Stimulated activated CD4-positive, alpha-beta T cell treated with anti-CD3 and anti-CD28 coated beads, Interleukin-12 subunit alpha, Interleukin-12 subunit beta, amount 100 ng/mL, for 4 hours (primary cell): ENCODE data around the gene EPHA10.

ENCODE experiments used
- DNase-seq: peaks from one replicate; pipeline ENCODE4 v3.0.0-alpha.2; 2020

EPHA10 gene

DNA sequence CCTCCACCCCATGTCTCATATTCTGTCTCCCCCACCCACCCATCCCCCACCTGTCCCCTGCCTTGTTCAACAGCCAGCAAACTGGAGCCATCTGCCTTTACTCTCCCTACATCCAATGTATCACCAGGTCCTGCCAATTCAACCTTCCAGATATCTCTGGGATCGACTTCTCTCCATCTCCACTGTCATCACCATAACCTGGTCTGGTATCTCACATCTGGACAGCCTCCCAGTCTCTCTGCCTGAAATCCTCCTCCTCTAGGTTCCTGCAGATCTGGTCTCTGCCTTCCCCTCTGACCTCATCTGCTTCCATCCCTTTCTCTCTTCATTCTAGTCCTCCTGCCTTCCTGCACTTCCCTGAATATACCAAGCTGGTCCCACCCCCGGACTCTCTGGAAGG, 94.8 kb downstream of the EPHA10 start:
- DNase-seq: no peak

DNA sequence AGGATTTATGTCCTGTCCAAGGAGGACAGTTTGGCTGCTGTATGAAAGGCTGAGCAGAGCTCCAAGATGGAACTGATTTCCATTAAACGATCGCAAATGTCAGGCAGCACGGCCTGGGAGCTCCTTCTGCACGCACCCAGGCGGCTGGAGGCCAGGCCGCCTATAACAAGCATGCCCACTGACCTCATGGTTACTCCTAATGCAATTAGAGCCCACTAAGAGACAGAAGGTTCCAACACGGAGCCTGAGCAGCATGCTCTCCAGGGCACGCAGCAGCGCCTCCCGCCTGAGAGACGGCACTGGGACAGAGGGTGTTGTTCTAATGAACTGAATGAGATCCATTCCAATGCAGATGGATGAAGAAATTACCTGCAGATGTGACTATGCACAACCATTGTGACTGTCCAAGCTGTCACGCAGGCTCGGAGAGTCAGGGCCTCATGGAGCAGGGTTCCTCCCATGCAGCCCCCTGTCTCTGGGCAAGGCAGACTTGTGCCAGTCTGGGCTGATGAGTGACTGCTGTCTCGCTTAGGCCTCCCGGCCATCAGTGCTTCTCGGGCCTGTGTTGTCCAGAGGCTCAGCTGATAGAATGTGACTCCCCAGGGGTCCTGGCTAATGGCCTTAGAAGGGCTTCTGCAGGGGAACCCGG, 97.8 kb downstream of the EPHA10 start:
- DNase-seq: no peak

DNA sequence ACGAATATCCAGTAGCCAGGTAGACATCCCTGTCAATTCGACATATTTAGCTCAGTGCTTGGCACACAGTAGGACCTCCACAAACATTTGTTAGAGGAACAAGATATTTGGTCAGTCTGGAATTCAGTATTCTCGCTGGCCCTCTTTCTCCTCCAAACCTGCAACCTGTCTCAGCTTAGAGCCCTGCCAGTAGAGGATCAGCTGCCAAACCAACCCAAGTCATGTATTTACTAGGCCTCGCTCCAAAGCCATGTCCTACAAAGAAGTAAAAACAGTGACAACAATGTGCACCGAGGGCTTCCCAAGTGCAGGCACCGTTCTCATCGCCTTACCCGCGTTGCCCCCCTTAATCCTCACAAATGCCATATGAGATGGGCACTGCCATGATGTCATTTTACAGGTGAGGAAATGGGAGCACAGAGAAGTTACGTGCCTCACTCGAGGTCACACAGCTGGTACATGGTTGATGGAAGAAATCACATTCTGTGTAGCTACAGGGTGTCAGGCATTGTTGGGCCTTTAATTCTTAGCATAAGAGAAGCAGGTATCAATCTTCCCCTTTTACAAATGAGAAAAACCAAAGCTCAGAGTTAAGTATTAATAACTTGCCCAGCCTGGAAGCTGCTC, 98.6 kb downstream of the EPHA10 start:
- no peak for DNase-seq
